GM13976 (cell line): ENCODE data around the gene CD27.
A peak's percentile ranks its signal among the peaks of the same experiment; 100 is the strongest.
"Not testable (repeated sequence)": the region's sequence is repeated elsewhere in the genome, so short reads cannot be mapped to it uniquely, and the experiment has no call there.

Experiments
- DNase-seq: peaks from one replicate; pipeline ENCODE4 v3.0.0; 2012; ENCODE audit warnings: low spot score
- CTCF ChIP-seq: IDR thresholded peaks from 2 replicates; pipeline ENCODE4 v1.5.1; 2012; ENCODE audit warnings: borderline replicate concordance, mild to moderate bottlenecking; ENCODE audit not compliant: insufficient read depth; ENCODE audit errors: extremely low read depth, missing control alignments, control extremely low read depth
- in situ Hi-C: fragments of 300-500 bp; cut with MboI; formaldehyde crosslinking; loops from one replicate; pipeline ENCODE4 v1.12.0; 2022; ENCODE audit warnings: low sequenced_read_pairs, mixed read lengths, inconsistent platforms; ENCODE audit not compliant: unreplicated experiment

CD27 gene

GRCh38 chr12:6425590-6426531 lies 18.9 kb upstream of the CD27 start:
- DNase-seq = no peak
- in situ Hi-C loops = loop anchor here (10.0 kb wide), 1 partner anchor 119 kb away; no protein-coding TSS in a partner anchor
- no peak for TF ChIP-seq CTCF

DNA sequence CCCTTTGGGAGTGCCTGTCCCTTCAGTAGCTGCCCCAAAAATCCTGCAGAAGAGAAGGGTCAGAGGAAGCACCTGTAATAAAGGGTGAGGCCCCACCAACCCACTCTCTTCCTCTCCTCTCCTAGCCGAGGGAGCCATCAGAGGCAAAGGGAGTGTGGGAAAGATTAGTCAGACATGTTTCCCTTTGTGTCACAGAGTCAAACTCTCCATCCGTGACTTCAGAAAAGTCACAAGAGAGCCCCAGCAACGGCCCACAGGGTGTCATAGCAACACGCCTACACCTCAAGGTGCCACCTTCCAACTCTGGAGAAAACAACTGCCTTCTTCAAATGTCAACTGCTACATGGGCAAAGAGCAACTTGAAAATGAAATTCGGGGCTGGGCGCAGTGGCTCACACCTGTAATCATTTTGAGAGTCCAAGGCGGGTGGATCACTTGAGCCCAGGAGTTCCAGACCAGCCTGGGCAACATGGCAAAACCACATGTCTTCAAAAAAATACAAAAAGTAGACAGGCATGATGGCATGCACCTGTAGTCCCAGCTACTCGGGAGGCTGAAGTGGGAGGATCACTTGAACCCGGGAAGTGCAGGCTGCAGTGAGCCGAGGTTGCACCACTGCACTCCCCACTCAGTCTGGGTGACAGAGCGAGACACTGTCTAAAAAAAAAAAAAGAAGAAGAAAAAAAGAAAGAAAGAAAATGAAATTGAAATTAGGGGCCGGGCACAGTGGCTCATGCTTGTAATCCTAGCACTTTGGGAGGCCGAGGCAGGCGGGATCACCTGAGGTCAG lies 17.7 kb upstream of the CD27 start:
- TF ChIP-seq CTCF = no peak
- peak; percentile 80 for DNase-seq
- in situ Hi-C loops = loop anchor here (10.0 kb wide), 1 partner anchor 118 kb away; no protein-coding TSS in a partner anchor

- not testable (repeated sequence) for DNase-seq
- in situ Hi-C loops = loop anchor here (10.0 kb wide), 1 partner anchor 117 kb away; no protein-coding TSS in a partner anchor
Observed at GRCh38 chr12:6427796-6428195, 17.0 kb upstream of the CD27 start.

DNA sequence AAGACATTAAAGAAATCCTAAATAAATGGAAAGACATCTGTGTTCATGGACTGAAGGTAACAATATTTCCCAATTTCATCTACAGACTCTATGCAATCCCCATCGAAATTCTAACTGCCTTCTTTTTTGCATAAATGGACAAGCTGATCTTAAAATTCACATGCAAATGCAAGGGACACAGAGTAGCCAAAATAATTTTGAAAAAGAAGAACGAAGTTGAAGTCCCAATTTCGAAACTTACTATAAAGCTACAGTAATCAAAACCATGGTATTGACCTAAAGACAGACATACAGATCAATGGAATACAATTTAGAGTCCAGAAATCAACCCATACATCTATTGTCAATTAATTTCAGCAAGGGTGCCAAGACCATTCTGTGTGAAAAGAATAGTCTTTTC lies 16.4 kb upstream of the CD27 start:
- no peak for DNase-seq
- TF ChIP-seq CTCF = no peak
- in situ Hi-C loops = loop anchor here (10.0 kb wide), 1 partner anchor 116 kb away; no protein-coding TSS in a partner anchor

DNA sequence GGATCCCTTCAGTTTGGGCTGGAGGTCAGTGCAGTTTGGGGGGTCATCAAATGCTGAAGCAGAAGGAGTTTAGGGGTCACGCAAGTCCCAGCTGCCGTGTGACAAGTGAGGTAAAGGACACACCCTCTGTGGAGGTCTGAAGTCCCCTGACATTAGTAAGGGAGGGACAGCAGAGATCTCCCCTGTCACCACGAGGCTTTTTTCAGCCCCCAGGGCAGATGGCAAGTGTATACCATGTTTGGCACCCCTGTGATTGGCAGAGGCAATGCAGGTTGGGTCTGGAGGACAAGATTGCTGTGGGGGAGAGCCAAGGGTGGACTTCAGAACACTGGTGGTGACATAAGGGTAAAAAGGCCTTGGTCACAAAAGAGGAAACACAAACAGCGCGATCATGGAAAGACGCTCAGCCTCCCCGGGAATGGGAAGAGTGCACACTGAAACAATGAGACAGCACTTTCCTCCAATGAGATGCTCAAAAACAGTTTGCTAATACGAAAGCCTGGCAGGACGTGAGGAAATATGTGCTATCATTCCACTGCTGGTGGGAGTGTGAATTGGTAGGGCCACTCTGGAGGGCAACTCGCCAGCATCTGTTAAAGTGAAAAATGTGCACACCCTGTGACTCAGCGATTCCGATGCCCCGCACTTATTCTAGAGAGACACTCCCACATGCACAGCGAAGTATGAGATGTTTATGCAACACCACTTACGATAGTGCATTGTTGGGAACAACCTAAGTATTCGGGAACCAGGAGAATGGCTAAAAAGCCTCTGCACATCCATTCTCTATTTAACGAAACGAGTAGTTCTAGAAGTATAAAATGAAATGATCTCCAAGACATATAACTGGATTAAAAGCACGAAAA lies 14.4 kb upstream of the CD27 start:
- DNase-seq = no peak
- in situ Hi-C loops = no loop called here
- no peak for TF ChIP-seq CTCF

DNA sequence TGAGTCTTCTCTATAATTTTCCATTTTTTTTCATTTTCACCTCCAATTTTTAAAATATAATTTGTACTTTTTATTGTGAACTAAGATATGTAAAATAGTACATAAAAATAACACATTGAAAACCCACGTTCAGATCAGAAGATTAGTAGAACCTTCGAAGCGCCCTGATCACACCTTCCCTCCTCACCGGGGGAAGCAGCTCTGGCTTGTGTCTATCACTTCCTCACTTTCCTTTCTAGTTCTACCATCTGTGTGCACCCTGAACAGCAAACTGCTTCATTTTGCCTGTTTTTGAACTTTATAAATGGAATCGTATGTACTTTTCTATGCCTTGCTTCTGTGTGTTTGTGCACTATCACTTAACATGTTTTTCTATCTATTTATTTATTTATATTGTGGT lies 11.8 kb upstream of the CD27 start:
- in situ Hi-C loops = no loop called here
- no peak for TF ChIP-seq CTCF

More for the DNA sequence above, 11.8 kb upstream of the CD27 start:
- no peak for DNase-seq
